Cardiac muscle cell (in vitro differentiated cells and primary cell): Measurements from ENCODE around the gene PALM3. TPM values are rescaled to one million over a fixed set of nuclear protein-coding genes. Genes with fewer than 3 reads are reported as not detected.
A peak's percentile ranks its signal among the peaks of the same experiment; 100 is the strongest.

Experiments used
- DNase-seq, 2 donors: peaks; one replicate each; pipeline versions ENCODE4 v3.0.0 to v3.0.0-alpha.2; 2010 to 2017; ENCODE audit warnings: low read depth in 1 of 2, low spot score in 1 of 2
- H3K27ac ChIP-seq: fragments of 200-600 bp; sonication (generic); 2 replicates; pipeline ENCODE4 v1.5.1; 2016
- H3K27me3 ChIP-seq: fragments of 200-600 bp; sonication (generic); 2 replicates; pipeline ENCODE4 v1.6.0; 2016; ENCODE audit warnings: control low read depth
- H3K36me3 ChIP-seq: fragments of 200-600 bp; sonication (generic); 2 replicates; pipeline ENCODE4 v1.5.1; 2016; ENCODE audit warnings: control low read depth
- H3K4me1 ChIP-seq: fragments of 200-600 bp; sonication (generic); 2 replicates; pipeline ENCODE4 v1.8.1; 2017; ENCODE audit warnings: low read depth, mild to moderate bottlenecking, mixed run types
- H3K4me3 ChIP-seq: fragments of 200-600 bp; sonication (generic); 2 replicates; pipeline ENCODE4 v1.5.1; 2016; ENCODE audit warnings: mild to moderate bottlenecking
- H3K9me3 ChIP-seq: fragments of 200-600 bp; sonication (generic); 2 replicates; pipeline ENCODE4 v1.5.1; 2017; ENCODE audit warnings: low read depth, mild to moderate bottlenecking, control low read depth
- CTCF ChIP-seq: IDR thresholded peaks from 2 replicates; pipeline ENCODE4 v1.5.1; 2012; ENCODE audit warnings: low read depth, mild to moderate bottlenecking, low read length
- polyA plus RNA-seq: library from polyadenylated mRNA; unstranded; fragments of >200 nt; fragmentation: Nextera tagmentation; extraction: Ambion mirVana; gene quantifications from 2 replicates; pipeline ENCODE4 v1.2.1, GENCODE V29; 2016
- total RNA-seq: library from RNA; depleted of rRNA; stranded (reverse); fragments of >200 nt; gene quantifications from 2 replicates; pipeline ENCODE4 v1.2.3, GENCODE V29; 2016

The PALM3 gene
- total and polyA plus RNA-seq, 2 experiments from 2014 or later = 0.10 to 0.30 TPM

GRCh38 chr19:14061081-14061749 lies 661 bp downstream of the PALM3 start:
- Histone ChIP-seq H3K9me3 (no peaks in the 10 kb centered on the region), H3K27me3 (peaks cover 23% of the 10 kb centered on the region), H3K4me3 (no peak overlapping the region), H3K27ac (no peak overlapping the region), H3K36me3 (no peaks in the 10 kb centered on the region), H3K4me1 (peaks cover 4% of the 10 kb centered on the region)
- peak in 1 of 2 donors; percentile 44 for DNase-seq
- no peak for TF ChIP-seq CTCF

- H3K4me3 ChIP-seq = no peak overlapping the region
- H3K4me1 ChIP-seq = peaks cover 4% of the 10 kb centered on the region
- no peaks in the 10 kb centered on the region for H3K36me3 ChIP-seq
- no peak overlapping the region for H3K27ac ChIP-seq
- H3K9me3 ChIP-seq = no peaks in the 10 kb centered on the region
- DNase-seq = no peak
- H3K27me3 ChIP-seq = peaks cover 23% of the 10 kb centered on the region
- no peak for TF ChIP-seq CTCF
Measured at GRCh38 chr19:14059652-14060155, 2.2 kb downstream of the PALM3 start.

GRCh38 chr19:14059093-14059480 lies 2.8 kb downstream of the PALM3 start:
- Histone ChIP-seq H3K27me3 (peaks cover 23% of the 10 kb centered on the region), H3K27ac (no peak overlapping the region), H3K9me3 (no peaks in the 10 kb centered on the region), H3K4me1 (peaks cover 4% of the 10 kb centered on the region), H3K36me3 (no peaks in the 10 kb centered on the region), H3K4me3 (no peak overlapping the region)
- DNase-seq = peak; percentile 8 to 33
- TF ChIP-seq CTCF = peak; percentile 84

- Histone ChIP-seq H3K9me3 (no peaks in the 10 kb centered on the region), H3K27ac (no peak overlapping the region), H3K36me3 (no peaks in the 10 kb centered on the region), H3K4me3 (peak overlapping the region; percentile 27), H3K27me3 (peaks cover 23% of the 10 kb centered on the region), H3K4me1 (peaks cover 4% of the 10 kb centered on the region)
- TF ChIP-seq CTCF = no peak
- DNase-seq = no peak
Measured at GRCh38 chr19:14058182-14059092, 3.4 kb downstream of the PALM3 start.

GRCh38 chr19:14056741-14057356 lies 5.0 kb downstream of the PALM3 start:
- Histone ChIP-seq H3K4me1 (peaks cover 4% of the 10 kb centered on the region), H3K4me3 (peak overlapping the region; percentile 27), H3K9me3 (no peaks in the 10 kb centered on the region), H3K27ac (no peak overlapping the region), H3K36me3 (no peaks in the 10 kb centered on the region), H3K27me3 (peaks cover 23% of the 10 kb centered on the region)
- TF ChIP-seq CTCF = no peak
- peak in 1 of 2 donors; percentile 5 for DNase-seq
